SK-N-SH (cell line): Measurements from ENCODE around the gene DEFB114. TPM values are rescaled to one million over a fixed set of nuclear protein-coding genes. Genes with fewer than 3 reads are reported as not detected.

Experiments
- CTCF ChIA-PET: fragments of 300-600, 350-600 bp; formaldehyde crosslinking; extraction: SDS; loops from one replicate; lab custom pipeline; 2021; lab: Yijun Ruan, JAX
- POLR2A ChIA-PET: fragments of 350-600 bp; sonication (Branson Sonifier 250); formaldehyde crosslinking; extraction: SDS; loops from one replicate; lab custom pipeline; 2020; ENCODE audit warnings: antibody characterized with exemption, inconsistent platforms; lab: Yijun Ruan, JAX
- DNase-seq: peaks from one replicate; pipeline ENCODE4 v3.0.0; 2012
- H2AFZ ChIP-seq: fragments of 200-600 bp; sonication (generic); 2 replicates; pipeline ENCODE4 v1.8.1; 2016; ENCODE audit warnings: antibody characterized with exemption, mild to moderate bottlenecking, low read depth
- H3F3A ChIP-seq: fragments of 200-600 bp; sonication (generic); replicated peaks from 2 replicates; pipeline ENCODE3; 2016; ENCODE audit warnings: antibody characterized with exemption, mild to moderate bottlenecking; ENCODE audit not compliant: insufficient read depth
- H3K27ac ChIP-seq, 2 experiments: fragments of 200-500 bp in 1 of 2; fragments of 200-600 bp in 1 of 2; sonication (Bioruptor generic) in 1 of 2; sonication (generic), shearing (Covaris generic) in 1 of 2; 2 replicates each; pipeline versions ENCODE4 v1.5.1 to v1.6.1; 2014 to 2016; ENCODE audit warnings: low read depth in 2 of 2, inconsistent platforms in 1 of 2, low read length in 1 of 2, mild to moderate bottlenecking in 1 of 2, mixed read lengths in 1 of 2
- H3K27me3 ChIP-seq: fragments of 200-600 bp; sonication (generic), shearing (Covaris generic); 2 replicates; pipeline ENCODE4 v1.6.1; 2016; ENCODE audit warnings: mixed run types; ENCODE audit not compliant: insufficient read depth
- H3K36me3 ChIP-seq, 2 experiments: fragments of 200-500 bp in 1 of 2; fragments of 200-600 bp in 1 of 2; sonication (Bioruptor generic) in 1 of 2; sonication (generic) in 1 of 2; replicated peaks in 1 of 2; 2 replicates each; pipeline versions ENCODE3 to v1.5.1; 2014 to 2016; ENCODE audit warnings: low read length in 1 of 2, mild to moderate bottlenecking in 1 of 2; ENCODE audit not compliant: insufficient read depth in 2 of 2, control insufficient read depth in 1 of 2
- H3K4me1 ChIP-seq, 2 experiments: fragments of 200-500 bp in 1 of 2; fragments of 200-600 bp in 1 of 2; sonication (Bioruptor generic) in 1 of 2; sonication (generic), shearing (Covaris generic) in 1 of 2; 2 replicates each; pipeline versions ENCODE4 v1.5.1 to v1.6.1; 2014 to 2016; ENCODE audit warnings: low read depth in 1 of 2, low read length in 1 of 2, mixed run types in 1 of 2; ENCODE audit not compliant: insufficient read depth in 2 of 2, control insufficient read depth in 1 of 2
- H3K4me2 ChIP-seq: fragments of 200-600 bp; sonication (generic), shearing (Covaris generic); 2 replicates; pipeline ENCODE4 v1.6.1; 2017; ENCODE audit warnings: mixed run types
- H3K4me3 ChIP-seq, 2 experiments: fragments of 200-500 bp in 1 of 2; fragments of 200-600 bp in 1 of 2; sonication (Bioruptor generic) in 1 of 2; sonication (generic), shearing (Covaris generic) in 1 of 2; 2 replicates each; pipeline versions ENCODE4 v1.5.1 to v1.8.1; 2014 to 2016; ENCODE audit warnings: low read depth in 2 of 2, inconsistent platforms in 1 of 2, low read length in 1 of 2, mild to moderate bottlenecking in 1 of 2, mixed read lengths in 1 of 2, moderate library complexity in 1 of 2
- H3K79me2 ChIP-seq: fragments of 200-600 bp; sonication (generic); 2 replicates; pipeline ENCODE4 v1.8.1; 2017; ENCODE audit warnings: mild to moderate bottlenecking; ENCODE audit not compliant: insufficient read depth
- H3K9ac ChIP-seq: fragments of 200-600 bp; sonication (generic); 2 replicates; pipeline ENCODE4 v1.6.1; 2017; ENCODE audit warnings: mixed run types
- H3K9me2 ChIP-seq: fragments of 200-600 bp; sonication (generic); 2 replicates; pipeline ENCODE4 v1.6.1; 2017; ENCODE audit warnings: mixed run types
- H3K9me3 ChIP-seq: fragments of 200-600 bp; sonication (generic); 2 replicates; pipeline ENCODE4 v1.6.1; 2017; ENCODE audit warnings: mixed run types, mild to moderate bottlenecking, moderate library complexity
- H4K20me1 ChIP-seq: fragments of 200-600 bp; sonication (generic); 2 replicates; pipeline ENCODE4 v1.6.1; 2017; ENCODE audit warnings: mild to moderate bottlenecking, mixed run types; ENCODE audit not compliant: insufficient read depth
- CHD2 ChIP-seq: fragments of 150-350 bp; IDR thresholded peaks from 2 replicates; pipeline ENCODE4 v1.6.1; 2018; ENCODE audit warnings: low read length; ENCODE audit not compliant: partially characterized antibody
- EZH2phosphoT487 ChIP-seq: fragments of 200-600 bp; sonication (generic); IDR thresholded peaks from 2 replicates; pipeline ENCODE4 v1.6.1; 2017; ENCODE audit warnings: low read depth, mixed run types, mild to moderate bottlenecking, antibody characterized with exemption, moderate library complexity, borderline replicate concordance
- JUND ChIP-seq: IDR thresholded peaks from 2 replicates; pipeline ENCODE4 v1.4.0; 2012
- RAD21 ChIP-seq: IDR thresholded peaks from 2 replicates; pipeline ENCODE4 v1.6.1; 2012; ENCODE audit warnings: mild to moderate bottlenecking, low read length
- RCOR1 ChIP-seq: fragments of 150-350 bp; IDR thresholded peaks from 2 replicates; pipeline ENCODE4 v1.6.1; 2017; ENCODE audit warnings: antibody characterized with exemption, low read length
- RFX5 ChIP-seq: IDR thresholded peaks from 2 replicates; pipeline ENCODE4 v1.6.1; 2012; ENCODE audit warnings: mild to moderate bottlenecking, improper control_type of control experiment, low read length
- RXRA ChIP-seq: IDR thresholded peaks from 2 replicates; pipeline ENCODE4 v1.4.0; 2012; ENCODE audit warnings: low read depth, mild to moderate bottlenecking, borderline replicate concordance
- SMC3 ChIP-seq: IDR thresholded peaks from 2 replicates; pipeline ENCODE4 v1.6.1; 2012; ENCODE audit warnings: low read depth, low read length, improper control_type of control experiment
- WGBS: methylation state at CpG from one replicate; pipeline ENCODE4 v1.1.6; 2017; ENCODE audit warnings: low lambda C conversion rate; 5-methylcytosine and 5-hydroxymethylcytosine counted together
- polyA plus RNA-seq, 3 experiments: library from polyadenylated mRNA; depleted of rRNA; stranded (reverse); fragments of >200 nt; gene quantifications; 2 replicates each; pipeline ENCODE4 v1.2.3, GENCODE V29; 2012
- TF ChIP-seq, protein P1 (sequence below): IDR thresholded peaks from 2 replicates; pipeline ENCODE4 v1.4.0; 2012; ENCODE audit warnings: low read depth
- TF ChIP-seq, protein P2 (sequence below): IDR thresholded peaks from 2 replicates; pipeline ENCODE4 v1.4.0; 2012; ENCODE audit warnings: low read depth, borderline replicate concordance
- TF ChIP-seq, protein P3 (sequence below): IDR thresholded peaks from 2 replicates; pipeline ENCODE4 v1.6.1; 2012; ENCODE audit warnings: mild to moderate bottlenecking, low read depth, low read length, moderate library complexity
- TF ChIP-seq, protein P4 (sequence below): fragments of 200-600 bp; sonication (generic); IDR thresholded peaks from 2 replicates; pipeline ENCODE4 v1.6.1; 2017; ENCODE audit warnings: antibody characterized with exemption, mild to moderate bottlenecking, moderate library complexity
- TF ChIP-seq, protein P5 (sequence below): IDR thresholded peaks from 2 replicates; pipeline ENCODE4; 2012

The DEFB114 gene, protein sequence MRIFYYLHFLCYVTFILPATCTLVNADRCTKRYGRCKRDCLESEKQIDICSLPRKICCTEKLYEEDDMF
- not detected in 2 replicates for polyA plus RNA-seq (2012; rRNA removed)
- polyA plus RNA-seq (2012; cell fraction: cytosol; rRNA removed): not detected in 2 replicates
- polyA plus RNA-seq (2012; cell fraction: nucleus; rRNA removed): not detected in 2 replicates

DNA sequence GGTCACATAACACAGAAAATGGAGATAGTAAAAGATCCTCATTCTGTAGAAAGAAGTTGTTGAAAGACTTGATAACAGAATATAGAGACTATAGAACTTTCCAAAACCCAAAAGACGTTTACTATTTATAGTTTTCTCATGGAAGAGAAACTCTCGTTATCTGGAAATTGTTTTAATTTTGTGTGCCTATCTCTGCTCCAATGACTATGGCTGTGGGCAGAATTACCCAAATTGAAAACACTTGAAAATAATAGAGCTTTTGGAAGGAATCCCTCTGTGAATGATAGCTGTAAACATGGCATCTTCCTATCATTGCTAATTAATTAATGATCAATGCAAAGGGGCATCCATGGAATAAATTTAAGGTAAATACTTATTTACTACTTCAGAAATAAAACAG is at the start of gene DEFB114:
Gene DEFB114, minus strand, starts transcription at position 101 of the 400 bp plus-strand sequence. Its CDS starts 59 bp downstream, at position 42.
- Histone ChIP-seq H3K27ac (no peak within 1 kb of the TSS), H3K9ac (no peak within 1 kb of the TSS), H3K9me2 (no peaks in the 10 kb centered on the region), H3K4me3 (no peak within 1 kb of the TSS), H2AFZ (no peak within 1 kb of the TSS), H3K36me3 (no peaks in the 10 kb centered on the region), H3K4me1 (no peaks in the 10 kb centered on the region), H3K9me3 (no peaks in the 10 kb centered on the region), H3K79me2 (no peaks in the 10 kb centered on the region), H3K27me3 (no peaks in the 10 kb centered on the region), H3F3A (no peaks in the 10 kb centered on the region), H3K4me2 (no peak within 1 kb of the TSS), H4K20me1 (no peaks in the 10 kb centered on the region)
- POLR2A ChIA-PET: no interaction called here
- CTCF ChIA-PET: no interaction called here
- no peak for TF ChIP-seq RXRA
- TF ChIP-seq, protein P1, sequence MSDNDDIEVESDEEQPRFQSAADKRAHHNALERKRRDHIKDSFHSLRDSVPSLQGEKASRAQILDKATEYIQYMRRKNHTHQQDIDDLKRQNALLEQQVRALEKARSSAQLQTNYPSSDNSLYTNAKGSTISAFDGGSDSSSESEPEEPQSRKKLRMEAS: no peak
- no peak for TF ChIP-seq RFX5
- TF ChIP-seq, protein P2, sequence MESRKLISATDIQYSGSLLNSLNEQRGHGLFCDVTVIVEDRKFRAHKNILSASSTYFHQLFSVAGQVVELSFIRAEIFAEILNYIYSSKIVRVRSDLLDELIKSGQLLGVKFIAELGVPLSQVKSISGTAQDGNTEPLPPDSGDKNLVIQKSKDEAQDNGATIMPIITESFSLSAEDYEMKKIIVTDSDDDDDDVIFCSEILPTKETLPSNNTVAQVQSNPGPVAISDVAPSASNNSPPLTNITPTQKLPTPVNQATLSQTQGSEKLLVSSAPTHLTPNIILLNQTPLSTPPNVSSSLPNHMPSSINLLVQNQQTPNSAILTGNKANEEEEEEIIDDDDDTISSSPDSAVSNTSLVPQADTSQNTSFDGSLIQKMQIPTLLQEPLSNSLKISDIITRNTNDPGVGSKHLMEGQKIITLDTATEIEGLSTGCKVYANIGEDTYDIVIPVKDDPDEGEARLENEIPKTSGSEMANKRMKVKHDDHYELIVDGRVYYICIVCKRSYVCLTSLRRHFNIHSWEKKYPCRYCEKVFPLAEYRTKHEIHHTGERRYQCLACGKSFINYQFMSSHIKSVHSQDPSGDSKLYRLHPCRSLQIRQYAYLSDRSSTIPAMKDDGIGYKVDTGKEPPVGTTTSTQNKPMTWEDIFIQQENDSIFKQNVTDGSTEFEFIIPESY: no peak
- no peak for TF ChIP-seq SMC3
- no peak for TF ChIP-seq CHD2
- TF ChIP-seq RCOR1: no peak
- 1% methylated on average over 2 of the region's 2 CpGs for WGBS
- DNase-seq: no peak

DNA sequence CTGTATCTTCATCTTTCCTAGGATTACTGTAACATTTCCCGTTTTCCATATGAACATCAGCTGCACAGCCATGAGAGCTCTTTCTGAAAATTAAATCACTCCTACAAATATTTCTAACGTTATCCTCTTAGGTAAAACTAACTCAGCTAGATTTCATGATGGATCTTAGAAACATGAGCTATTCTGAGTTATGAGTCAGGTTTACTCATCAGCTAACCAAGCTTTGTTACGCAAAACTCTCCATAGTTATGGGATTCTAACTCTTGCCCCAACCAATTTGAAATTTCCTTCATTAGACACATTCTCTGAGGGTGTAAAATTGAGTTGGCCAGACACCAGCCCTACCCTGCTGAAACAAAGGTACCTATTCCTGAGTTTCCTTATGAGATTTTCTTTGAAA is 43.9 kb upstream of the DEFB114 start:
- no peaks in the 10 kb centered on the region for H3K4me1 ChIP-seq
- H3K36me3 ChIP-seq: no peaks in the 10 kb centered on the region
- POLR2A ChIA-PET: no interaction called here
- CTCF ChIA-PET: no interaction called here
- H3K9ac ChIP-seq: no peak overlapping the region
- H3K9me3 ChIP-seq: no peaks in the 10 kb centered on the region
- no peak overlapping the region for H3K4me2 ChIP-seq
- H2AFZ ChIP-seq: peak overlapping the region; percentile 27; the same call in 1 of the 2 replicates
- no peaks in the 10 kb centered on the region for H3K79me2 ChIP-seq
- H3K27ac ChIP-seq: no peak overlapping the region
- 8% methylated on average over 3 of the region's 3 CpGs for WGBS
- H3K27me3 ChIP-seq: no peaks in the 10 kb centered on the region
- no peaks in the 10 kb centered on the region for H3F3A ChIP-seq
- H3K4me3 ChIP-seq: no peak overlapping the region
- H3K9me2 ChIP-seq: no peaks in the 10 kb centered on the region
- DNase-seq: no peak
- H4K20me1 ChIP-seq: no peaks in the 10 kb centered on the region
- TF ChIP-seq RAD21 (no peak), CHD2 (no peak), RFX5 (no peak), JUND (peak; percentile 25), SMC3 (no peak), EZH2phosphoT487 (no peak)
- TF ChIP-seq, protein P1: no peak
- TF ChIP-seq, protein P3, sequence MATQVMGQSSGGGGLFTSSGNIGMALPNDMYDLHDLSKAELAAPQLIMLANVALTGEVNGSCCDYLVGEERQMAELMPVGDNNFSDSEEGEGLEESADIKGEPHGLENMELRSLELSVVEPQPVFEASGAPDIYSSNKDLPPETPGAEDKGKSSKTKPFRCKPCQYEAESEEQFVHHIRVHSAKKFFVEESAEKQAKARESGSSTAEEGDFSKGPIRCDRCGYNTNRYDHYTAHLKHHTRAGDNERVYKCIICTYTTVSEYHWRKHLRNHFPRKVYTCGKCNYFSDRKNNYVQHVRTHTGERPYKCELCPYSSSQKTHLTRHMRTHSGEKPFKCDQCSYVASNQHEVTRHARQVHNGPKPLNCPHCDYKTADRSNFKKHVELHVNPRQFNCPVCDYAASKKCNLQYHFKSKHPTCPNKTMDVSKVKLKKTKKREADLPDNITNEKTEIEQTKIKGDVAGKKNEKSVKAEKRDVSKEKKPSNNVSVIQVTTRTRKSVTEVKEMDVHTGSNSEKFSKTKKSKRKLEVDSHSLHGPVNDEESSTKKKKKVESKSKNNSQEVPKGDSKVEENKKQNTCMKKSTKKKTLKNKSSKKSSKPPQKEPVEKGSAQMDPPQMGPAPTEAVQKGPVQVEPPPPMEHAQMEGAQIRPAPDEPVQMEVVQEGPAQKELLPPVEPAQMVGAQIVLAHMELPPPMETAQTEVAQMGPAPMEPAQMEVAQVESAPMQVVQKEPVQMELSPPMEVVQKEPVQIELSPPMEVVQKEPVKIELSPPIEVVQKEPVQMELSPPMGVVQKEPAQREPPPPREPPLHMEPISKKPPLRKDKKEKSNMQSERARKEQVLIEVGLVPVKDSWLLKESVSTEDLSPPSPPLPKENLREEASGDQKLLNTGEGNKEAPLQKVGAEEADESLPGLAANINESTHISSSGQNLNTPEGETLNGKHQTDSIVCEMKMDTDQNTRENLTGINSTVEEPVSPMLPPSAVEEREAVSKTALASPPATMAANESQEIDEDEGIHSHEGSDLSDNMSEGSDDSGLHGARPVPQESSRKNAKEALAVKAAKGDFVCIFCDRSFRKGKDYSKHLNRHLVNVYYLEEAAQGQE: no peak
- TF ChIP-seq, protein P4, sequence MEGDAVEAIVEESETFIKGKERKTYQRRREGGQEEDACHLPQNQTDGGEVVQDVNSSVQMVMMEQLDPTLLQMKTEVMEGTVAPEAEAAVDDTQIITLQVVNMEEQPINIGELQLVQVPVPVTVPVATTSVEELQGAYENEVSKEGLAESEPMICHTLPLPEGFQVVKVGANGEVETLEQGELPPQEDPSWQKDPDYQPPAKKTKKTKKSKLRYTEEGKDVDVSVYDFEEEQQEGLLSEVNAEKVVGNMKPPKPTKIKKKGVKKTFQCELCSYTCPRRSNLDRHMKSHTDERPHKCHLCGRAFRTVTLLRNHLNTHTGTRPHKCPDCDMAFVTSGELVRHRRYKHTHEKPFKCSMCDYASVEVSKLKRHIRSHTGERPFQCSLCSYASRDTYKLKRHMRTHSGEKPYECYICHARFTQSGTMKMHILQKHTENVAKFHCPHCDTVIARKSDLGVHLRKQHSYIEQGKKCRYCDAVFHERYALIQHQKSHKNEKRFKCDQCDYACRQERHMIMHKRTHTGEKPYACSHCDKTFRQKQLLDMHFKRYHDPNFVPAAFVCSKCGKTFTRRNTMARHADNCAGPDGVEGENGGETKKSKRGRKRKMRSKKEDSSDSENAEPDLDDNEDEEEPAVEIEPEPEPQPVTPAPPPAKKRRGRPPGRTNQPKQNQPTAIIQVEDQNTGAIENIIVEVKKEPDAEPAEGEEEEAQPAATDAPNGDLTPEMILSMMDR: no peak
- TF ChIP-seq, protein P5, sequence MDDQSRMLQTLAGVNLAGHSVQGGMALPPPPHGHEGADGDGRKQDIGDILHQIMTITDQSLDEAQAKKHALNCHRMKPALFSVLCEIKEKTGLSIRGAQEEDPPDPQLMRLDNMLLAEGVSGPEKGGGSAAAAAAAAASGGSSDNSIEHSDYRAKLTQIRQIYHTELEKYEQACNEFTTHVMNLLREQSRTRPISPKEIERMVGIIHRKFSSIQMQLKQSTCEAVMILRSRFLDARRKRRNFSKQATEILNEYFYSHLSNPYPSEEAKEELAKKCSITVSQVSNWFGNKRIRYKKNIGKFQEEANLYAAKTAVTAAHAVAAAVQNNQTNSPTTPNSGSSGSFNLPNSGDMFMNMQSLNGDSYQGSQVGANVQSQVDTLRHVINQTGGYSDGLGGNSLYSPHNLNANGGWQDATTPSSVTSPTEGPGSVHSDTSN: no peak
- TF ChIP-seq, protein P2: no peak
